K562 (cell line): ENCODE measurements around the gene LLGL2. TPM values are rescaled to one million over a fixed set of nuclear protein-coding genes. Genes with fewer than 3 reads are reported as not detected.

Experiments
- ATAC-seq: fragments of 200-7000 bp; cut with Tn5 transposase; 3 replicates; pipeline ENCODE4 v1.9.1; 2020; ENCODE audit warnings: moderate library complexity
- BruUV-seq: library from RNA; stranded (reverse); fragments of 400-500 nt; replicated peaks from 2 replicates; lab custom pipeline; 2021; lab: Mats Ljungman, UMichigan
- CTCF ChIA-PET: fragments of 300-600 bp; formaldehyde crosslinking; extraction: SDS; loops from one replicate; lab custom pipeline; 2021; ENCODE audit warnings: low intra/inter-chr PET ratio; lab: Yijun Ruan, JAX
- POLR2A ChIA-PET: fragments of 300-600, 350-650 bp; sonication (Branson Sonifier 250); formaldehyde crosslinking; extraction: SDS; loops from one replicate; lab custom pipeline; 2021; ENCODE audit warnings: antibody characterized with exemption, inconsistent platforms; lab: Yijun Ruan, JAX
- DNase-seq, 4 experiments: peaks; one replicate each; pipeline versions ENCODE4 v3.0.0 to v3.0.0-alpha.2; 2011 to 2018; ENCODE audit warnings: low spot score in 3 of 4, mixed read lengths in 3 of 4; ENCODE audit errors: extremely low read depth in 1 of 4
- FAIRE-seq: peaks from 2 replicates; lab custom pipeline; 2011; peaks lifted over from hg19 to GRCh38; lab: Jason Lieb, UNC
- H2AFZ ChIP-seq: 2 replicates; pipeline ENCODE4 v1.6.0; 2011; ENCODE audit warnings: low read depth, low read length, control low read depth, inconsistent platforms
- H3K27ac ChIP-seq: fragments of 200-600 bp; 3 replicates; pipeline ENCODE4 v1.8.0; 2011; ENCODE audit warnings: low read depth, mild to moderate bottlenecking, control low read depth, inconsistent platforms, low read length, moderate library complexity, mixed read lengths; ENCODE audit errors: extremely low read depth
- H3K27me3 ChIP-seq, 2 experiments: fragments of 300-600 bp in 1 of 2; 2 replicates in 1 of 2; 3 replicates in 1 of 2; pipeline versions ENCODE4 v1.6.0 to v1.8.0; 2011; ENCODE audit warnings: inconsistent platforms in 2 of 2, low read length in 2 of 2, mild to moderate bottlenecking in 1 of 2, mixed read lengths in 1 of 2, moderate library complexity in 1 of 2; ENCODE audit not compliant: control insufficient read depth in 2 of 2, insufficient read depth in 2 of 2
- H3K36me3 ChIP-seq: fragments of 300-600 bp; 3 replicates; pipeline ENCODE4 v1.8.0; 2011; ENCODE audit warnings: mild to moderate bottlenecking, low read length, inconsistent platforms; ENCODE audit not compliant: control insufficient read depth, insufficient read depth
- H3K4me1 ChIP-seq, 2 experiments: fragments of 200-600 bp in 1 of 2; replicated peaks in 1 of 2; 2 replicates in 1 of 2; 3 replicates in 1 of 2; pipeline versions ENCODE4 v1.5.1 to v1.8.0; 2011; ENCODE audit warnings: inconsistent platforms in 2 of 2, low read length in 2 of 2, mild to moderate bottlenecking in 1 of 2, mixed read lengths in 1 of 2, moderate library complexity in 1 of 2; ENCODE audit not compliant: control insufficient read depth in 2 of 2, insufficient read depth in 2 of 2
- H3K4me2 ChIP-seq: 2 replicates; pipeline ENCODE4 v1.6.1; 2011; ENCODE audit warnings: low read length, control low read depth, inconsistent platforms, mixed read lengths; ENCODE audit not compliant: insufficient read depth
- H3K4me3 ChIP-seq: fragments of 200-600 bp; sonication (generic), shearing (Covaris generic); 2 replicates; pipeline ENCODE4 v1.5.1; 2016; ENCODE audit warnings: control low read depth, inconsistent platforms
- H3K79me2 ChIP-seq: fragments of 200-600 bp; 3 replicates; pipeline ENCODE4 v1.8.0; 2011; ENCODE audit warnings: low read length, inconsistent platforms; ENCODE audit not compliant: control insufficient read depth, insufficient read depth
- H3K9ac ChIP-seq, 2 experiments: 2 replicates each; pipeline versions ENCODE4 v1.6.0 to v1.6.1; 2011; ENCODE audit warnings: low read depth in 2 of 2, low read length in 2 of 2, control low read depth in 1 of 2, inconsistent platforms in 1 of 2, mild to moderate bottlenecking in 1 of 2, mixed read lengths in 1 of 2; ENCODE audit not compliant: insufficient read depth in 1 of 2
- H3K9me1 ChIP-seq: one replicate; pipeline ENCODE4 v1.6.0; 2011; ENCODE audit warnings: inconsistent platforms, mild to moderate bottlenecking, low read length, moderate library complexity; ENCODE audit not compliant: control insufficient read depth, insufficient read depth
- H3K9me3 ChIP-seq: replicated peaks from 2 replicates; pipeline ENCODE4 v1.5.1; 2011; ENCODE audit warnings: low read depth, low read length, inconsistent platforms; ENCODE audit not compliant: control insufficient read depth, insufficient read depth
- H4K20me1 ChIP-seq: replicated peaks from 2 replicates; pipeline ENCODE4 v1.6.1; 2011; ENCODE audit warnings: low read length, inconsistent platforms, mixed read lengths; ENCODE audit not compliant: control insufficient read depth, insufficient read depth
- CBFA2T2 ChIP-seq: fragments of 450-650 bp; conservative IDR thresholded peaks from 2 replicates; pipeline ENCODE4 v1.6.1; 2017; ENCODE audit warnings: mild to moderate bottlenecking
- CHD4 ChIP-seq: fragments of 200-600 bp; sonication (generic); IDR thresholded peaks from 3 replicates; pipeline ENCODE4 v1.6.1; 2012; ENCODE audit warnings: low read depth, mild to moderate bottlenecking, mixed read lengths, low read length, inconsistent platforms; ENCODE audit not compliant: insufficient read depth, insufficient replicate concordance, poor library complexity, severe bottlenecking
- HNRNPUL1 ChIP-seq: fragments of 200-400 bp; formaldehyde crosslinking; IDR thresholded peaks from 2 replicates; pipeline ENCODE4 v1.6.1; 2017; ENCODE audit warnings: low read length
- PTBP1 ChIP-seq: fragments of 200-400 bp; formaldehyde crosslinking; IDR thresholded peaks from 2 replicates; pipeline ENCODE4 v1.6.1; 2017; ENCODE audit warnings: low read depth, low read length
- RUNX1 ChIP-seq: sonication (generic); IDR thresholded peaks from 2 replicates; pipeline ENCODE4 v1.6.1; 2016; ENCODE audit warnings: antibody characterized with exemption, low read depth
- TBL1XR1 ChIP-seq, 2 experiments: IDR thresholded peaks; 2 replicates each; pipeline ENCODE4 v1.6.1; 2012; ENCODE audit warnings: improper control_type of control experiment in 2 of 2, low read length in 2 of 2, mild to moderate bottlenecking in 1 of 2
- TRIM28 ChIP-seq: fragments of 450-650 bp; IDR thresholded peaks from 2 replicates; pipeline ENCODE4 v1.6.1; 2017
- ZNF253 ChIP-seq: fragments of 250-450 bp; sonication (Bioruptor Pico); conservative IDR thresholded peaks from 2 replicates; pipeline ENCODE4 v1.6.1; 2021; ENCODE audit warnings: mild to moderate bottlenecking
- ZNF324 ChIP-seq: fragments of 250-450 bp; sonication (Bioruptor Pico); IDR thresholded peaks from 2 replicates; pipeline ENCODE4 v1.4.0; 2020; ENCODE audit warnings: mild to moderate bottlenecking
- ZNF431 ChIP-seq: sonication (generic); formaldehyde crosslinking; IDR thresholded peaks from 2 replicates; pipeline ENCODE4 v1.8.0; 2022; ENCODE audit warnings: mild to moderate bottlenecking, missing genetic modification reagents
- ZNF507 ChIP-seq: conservative IDR thresholded peaks from 2 replicates; pipeline ENCODE4 v1.6.1; 2017; ENCODE audit warnings: missing genetic modification characterization, missing compliant biosample characterization
- WGBS: fragments of 100-300 bp; shearing (Covaris generic); methylation state at CpG from one replicate; pipeline ENCODE4 v1.1.6; 2016; ENCODE audit warnings: low coverage, mixed read lengths; ENCODE audit not compliant: insufficient coverage; ENCODE audit errors: missing lambda C conversion rate; 5-methylcytosine and 5-hydroxymethylcytosine counted together
- in situ Hi-C: fragments of 300-500 bp; cut with MboI; formaldehyde crosslinking; loops from 4 replicates; pipeline ENCODE4 v1.15.0; 2018; ENCODE audit warnings: inconsistent platforms, mixed read lengths
- intact Hi-C: fragments of 100-400 bp; cut with micrococcal nuclease; formaldehyde crosslinking; loops from 2 replicates; pipeline ENCODE4 v1.14.2; 2022
- polyA plus RNA-seq, 8 experiments: library from polyadenylated mRNA; depleted of rRNA in 4 of 8; stranded (reverse) in 5 of 8; unstranded in 3 of 8; fragments of >200 nt; fragmentation: Nextera tagmentation in 2 of 8; fragmentation: Illumina TruSeq in 1 of 8; extraction: Ambion mirVana in 2 of 8; extraction: Trizol in 1 of 8; gene quantifications; 2 replicates each; pipeline versions ENCODE4 v1.2.1 to v1.2.3, GENCODE V29; 2011 to 2014; ENCODE audit warnings: inconsistent platforms in 1 of 8, missing spikeins in 1 of 8
- total RNA-seq, 7 experiments: library from RNA; depleted of rRNA in 6 of 7; stranded (reverse); fragments of >200 nt in 6 of 7; fragmentation: Illumina TruSeq in 2 of 7; extraction: Trizol in 2 of 7; gene quantifications; 2 replicates each; pipeline versions ENCODE4 v1.2.1 to v1.2.3, GENCODE V29; 2011 to 2021; ENCODE audit warnings: low replicate concordance in 1 of 7
- TF ChIP-seq, protein P1 (sequence below): IDR thresholded peaks from 3 replicates; pipeline ENCODE4 v1.6.1; 2011; ENCODE audit warnings: borderline replicate concordance, mild to moderate bottlenecking; ENCODE audit not compliant: insufficient read length, insufficient read depth
- TF ChIP-seq, protein P2 (sequence below): fragments of 250-450 bp; sonication (Bioruptor Pico); IDR thresholded peaks from 2 replicates; pipeline ENCODE4 v1.4.0; 2020; ENCODE audit warnings: borderline replicate concordance

Gene LLGL2
- total and polyA plus RNA-seq, 9 of the 15 experiments (the other 6 are each of a cell fraction or from before 2014, with no cell fraction given) = 0.32 to 24.4 (median 10.2) TPM

DNA sequence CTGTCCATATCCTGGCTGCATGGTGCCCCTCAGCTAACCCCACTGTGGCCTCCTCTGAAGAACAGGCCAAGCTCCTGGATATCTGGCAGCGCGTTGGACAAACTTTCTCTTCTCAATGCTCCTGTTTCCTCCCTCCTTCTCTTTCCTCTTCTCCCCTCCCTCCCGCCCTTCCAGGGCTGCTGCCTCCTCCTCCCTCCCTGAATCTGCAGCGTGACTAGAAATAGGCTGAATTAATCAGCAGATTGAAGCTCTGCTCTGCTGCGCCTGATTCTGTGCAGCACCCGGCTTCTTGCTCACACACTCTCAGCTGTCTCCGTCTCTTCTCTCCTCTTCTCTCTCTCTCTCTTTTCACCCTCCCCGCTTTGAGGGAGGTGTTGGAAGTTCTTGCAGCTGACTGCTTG, 49.2 kb upstream of the LLGL2 start:
- H3K27me3 ChIP-seq = no peaks in the 10 kb centered on the region
- no peak overlapping the region for H3K4me2 ChIP-seq
- 67% methylated on average over 1 of the region's 8 CpGs for WGBS
- H3K79me2 ChIP-seq = no peaks in the 10 kb centered on the region
- no peak overlapping the region for H3K4me3 ChIP-seq
- H3K9me1 ChIP-seq = no peaks in the 10 kb centered on the region
- H3K9ac ChIP-seq = no peak overlapping the region
- no peak for TF ChIP-seq ZNF253
- no peak for TF ChIP-seq PTBP1
- no peak for TF ChIP-seq CHD4
- TF ChIP-seq ZNF507 (tag) = no peak
- TF ChIP-seq, protein P1, sequence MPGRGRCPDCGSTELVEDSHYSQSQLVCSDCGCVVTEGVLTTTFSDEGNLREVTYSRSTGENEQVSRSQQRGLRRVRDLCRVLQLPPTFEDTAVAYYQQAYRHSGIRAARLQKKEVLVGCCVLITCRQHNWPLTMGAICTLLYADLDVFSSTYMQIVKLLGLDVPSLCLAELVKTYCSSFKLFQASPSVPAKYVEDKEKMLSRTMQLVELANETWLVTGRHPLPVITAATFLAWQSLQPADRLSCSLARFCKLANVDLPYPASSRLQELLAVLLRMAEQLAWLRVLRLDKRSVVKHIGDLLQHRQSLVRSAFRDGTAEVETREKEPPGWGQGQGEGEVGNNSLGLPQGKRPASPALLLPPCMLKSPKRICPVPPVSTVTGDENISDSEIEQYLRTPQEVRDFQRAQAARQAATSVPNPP = no peak
- TF ChIP-seq, protein P2, sequence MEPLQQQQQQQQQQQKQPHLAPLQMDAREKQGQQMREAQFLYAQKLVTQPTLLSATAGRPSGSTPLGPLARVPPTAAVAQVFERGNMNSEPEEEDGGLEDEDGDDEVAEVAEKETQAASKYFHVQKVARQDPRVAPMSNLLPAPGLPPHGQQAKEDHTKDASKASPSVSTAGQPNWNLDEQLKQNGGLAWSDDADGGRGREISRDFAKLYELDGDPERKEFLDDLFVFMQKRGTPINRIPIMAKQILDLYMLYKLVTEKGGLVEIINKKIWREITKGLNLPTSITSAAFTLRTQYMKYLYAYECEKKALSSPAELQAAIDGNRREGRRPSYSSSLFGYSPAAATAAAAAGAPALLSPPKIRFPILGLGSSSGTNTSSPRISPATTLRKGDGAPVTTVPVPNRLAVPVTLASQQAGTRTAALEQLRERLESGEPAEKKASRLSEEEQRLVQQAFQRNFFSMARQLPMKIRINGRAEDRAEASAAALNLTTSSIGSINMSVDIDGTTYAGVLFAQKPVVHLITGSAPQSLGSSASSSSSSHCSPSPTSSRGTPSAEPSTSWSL (CRISPR knock-in tag) = no peak
- no peak for TF ChIP-seq TBL1XR1 (IDR thresholded peaks at IDR 0.05; ENCODE audit: low read length in 2 of 2)
- TF ChIP-seq TRIM28 = no peak
- no peak for TF ChIP-seq CBFA2T2
- no peak for TF ChIP-seq RUNX1
- TF ChIP-seq ZNF431 (CRISPR knock-in tag) = no peak
- TF ChIP-seq HNRNPUL1 = no peak
- TF ChIP-seq ZNF324 (CRISPR knock-in tag) = no peak
- FAIRE-seq (no peak), ATAC-seq (no peak), DNase-seq (no peak)
- H3K9me3 ChIP-seq = no peaks in the 10 kb centered on the region
- intact Hi-C loops (no loop called here), in situ Hi-C loops (no loop called here)
- H2AFZ ChIP-seq = no peak overlapping the region
- peaks cover 20% of the 10 kb centered on the region for H3K36me3 ChIP-seq
- BruUV-seq = no TSS peak
- POLR2A ChIA-PET = interaction anchor here (0.8 to 1.8 kb wide), 4 partner anchors 12 to 59 kb away, joined by 3 to 5 read pairs (median 4); partner anchors contain the start of gene TMEM94
- CTCF ChIA-PET = no interaction called here
- H3K4me1 ChIP-seq = peaks cover 0 to 9% of the 10 kb centered on the region in 2 experiments; a peak in 2 of 5 replicates
- peaks cover 17% of the 10 kb centered on the region for H4K20me1 ChIP-seq
- H3K27ac ChIP-seq = no peak overlapping the region
